HG03521 (cell line): ENCODE data around the gene SLC22A17.

Source experiments
- ATAC-seq: cut with Tn5 transposase; IDR thresholded peaks from one replicate; pipeline ENCODE4 v1.9.1; 2021; ENCODE audit warnings: mild to moderate bottlenecking, moderate library complexity; ENCODE audit not compliant: unreplicated experiment

Gene SLC22A17

GRCh38 chr14:23382276-23382675 is 29.6 kb upstream of the SLC22A17 start:
- ATAC-seq, result no peak

GRCh38 chr14:23381871-23382270 is 29.2 kb upstream of the SLC22A17 start:
- no peak for ATAC-seq

- no peak for ATAC-seq
Observed at GRCh38 chr14:23380976-23381375, 28.3 kb upstream of the SLC22A17 start.

- no peak for ATAC-seq
Observed at GRCh38 chr14:23380197-23380914, 27.7 kb upstream of the SLC22A17 start.

GRCh38 chr14:23379366-23380196 is 26.9 kb upstream of the SLC22A17 start:
- no peak for ATAC-seq

GRCh38 chr14:23378612-23379220 is 26.0 kb upstream of the SLC22A17 start:
- no peak for ATAC-seq

- ATAC-seq, result no peak
Observed at GRCh38 chr14:23377573-23378563, 25.2 kb upstream of the SLC22A17 start.

GRCh38 chr14:23377198-23377550 is 24.5 kb upstream of the SLC22A17 start:
- no peak for ATAC-seq

- no peak for ATAC-seq
Observed at GRCh38 chr14:23376482-23377197, 24.0 kb upstream of the SLC22A17 start, which contains the start of gene CMTM5. TSS of gene CMTM5 (plus strand) at chr14:23377046. CDS start at chr14:23377252, 206 bp downstream.

GRCh38 chr14:23375527-23376251 is 23.0 kb upstream of the SLC22A17 start:
- ATAC-seq, result no peak

- ATAC-seq, result no peak
Observed at GRCh38 chr14:23373041-23373440, 20.4 kb upstream of the SLC22A17 start.

- ATAC-seq, result no peak
Observed at GRCh38 chr14:23372509-23372908, 19.8 kb upstream of the SLC22A17 start, which contains the start of gene IL25. TSS of gene IL25 (plus strand) at chr14:23372809.

- ATAC-seq, result no peak
Observed at GRCh38 chr14:23371865-23372264, 19.2 kb upstream of the SLC22A17 start.

GRCh38 chr14:23370221-23370620 is 17.5 kb upstream of the SLC22A17 start:
- ATAC-seq, result no peak

GRCh38 chr14:23366426-23366921 is 13.8 kb upstream of the SLC22A17 start:
- ATAC-seq, result no peak

GRCh38 chr14:23365732-23366425 is 13.2 kb upstream of the SLC22A17 start:
- no peak for ATAC-seq

GRCh38 chr14:23365036-23365731 is 12.5 kb upstream of the SLC22A17 start, which contains the start of gene EFS:
TSS of gene EFS (minus strand) at chr14:23365172. CDS start at chr14:23365025, 147 bp downstream.
- ATAC-seq, result no peak
